ENCODE results near the gene DOK7.
"Not testable (repeated sequence)": the region's sequence is repeated elsewhere in the genome, so short reads cannot be mapped to it uniquely, and the experiment has no call there.

DOK7 gene

DNA sequence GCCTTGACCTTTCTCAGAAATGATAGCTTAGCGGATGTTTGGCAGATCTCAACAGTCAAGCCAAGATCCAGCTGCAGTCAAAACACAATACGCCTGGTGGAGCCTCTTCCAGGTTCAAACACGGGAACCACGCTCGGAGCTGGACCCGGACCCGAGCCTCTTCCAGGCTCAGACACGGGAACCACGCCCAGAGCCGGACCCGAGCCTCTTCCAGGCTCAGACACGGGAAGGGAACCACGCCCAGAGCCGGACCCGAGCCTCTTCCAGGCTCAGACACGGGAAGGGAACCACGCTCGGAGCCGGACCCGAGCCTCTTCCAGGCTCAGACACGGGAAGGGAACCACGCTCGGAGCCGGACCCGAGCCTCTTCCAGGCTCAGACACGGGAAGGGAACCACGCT, 48.5 kb downstream of the DOK7 start:
- DNase-seq, result not testable (repeated sequence)

DNA sequence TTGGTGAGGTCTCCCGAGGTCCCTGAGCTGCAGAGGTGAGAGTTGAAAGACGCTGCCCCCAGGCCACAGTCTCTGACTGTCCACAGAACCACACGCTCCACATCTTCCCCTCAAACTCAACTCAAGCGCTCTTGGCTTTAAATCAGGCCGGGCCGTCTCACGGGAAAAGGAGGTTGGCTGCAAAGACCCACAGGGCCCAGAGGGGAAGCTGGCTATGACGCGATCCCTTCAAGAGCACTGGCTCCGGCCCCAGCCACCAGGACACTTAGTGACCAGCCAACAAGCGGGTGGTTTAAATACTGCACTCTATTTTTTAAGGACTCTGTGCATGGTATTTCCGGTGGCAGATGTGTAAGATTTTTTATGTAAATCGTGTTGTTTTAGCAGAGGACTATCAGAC, 49.2 kb downstream of the DOK7 start:
- DNase-seq, result no peak

DNA sequence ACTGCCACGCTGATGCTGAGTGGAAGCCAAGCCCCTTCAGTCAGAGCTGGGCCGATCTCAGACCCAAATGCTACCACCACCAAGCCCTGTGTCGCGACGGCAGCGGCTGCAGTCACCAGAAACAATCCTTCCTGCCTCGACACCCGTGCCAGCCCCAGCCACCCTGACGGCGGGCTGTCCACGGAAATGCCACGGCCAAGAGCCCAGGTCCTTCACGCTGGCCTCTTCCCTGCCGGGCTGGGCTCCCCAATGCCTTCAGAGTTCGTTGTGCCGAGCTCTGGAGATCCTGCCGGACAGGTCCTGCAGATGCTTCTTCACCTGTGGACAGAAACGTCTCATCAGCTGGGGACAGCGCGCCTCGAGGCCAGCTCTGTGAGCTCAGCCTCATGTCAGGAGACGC, 49.6 kb downstream of the DOK7 start:
- no peak for DNase-seq

DNA sequence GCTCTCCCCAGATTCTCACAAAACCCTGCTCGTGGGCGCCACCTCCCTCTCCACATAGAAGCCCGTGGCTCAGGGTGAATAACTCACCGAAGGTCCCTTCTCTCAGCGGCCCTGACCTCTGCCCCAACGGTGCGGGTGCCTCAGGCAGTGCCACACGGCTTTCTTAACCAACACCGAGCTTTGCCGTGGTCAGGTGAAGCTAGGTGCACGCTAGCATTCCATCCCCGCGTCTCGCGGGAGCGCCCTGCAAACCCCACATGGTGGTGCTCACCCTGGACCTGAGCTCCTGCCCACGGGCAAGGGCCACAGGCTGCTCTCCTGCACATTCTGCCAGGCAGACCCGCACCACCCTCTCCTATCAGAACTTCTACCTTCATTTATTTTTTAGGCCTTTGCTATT, 50.7 kb downstream of the DOK7 start:
- DNase-seq, result no peak

DNA sequence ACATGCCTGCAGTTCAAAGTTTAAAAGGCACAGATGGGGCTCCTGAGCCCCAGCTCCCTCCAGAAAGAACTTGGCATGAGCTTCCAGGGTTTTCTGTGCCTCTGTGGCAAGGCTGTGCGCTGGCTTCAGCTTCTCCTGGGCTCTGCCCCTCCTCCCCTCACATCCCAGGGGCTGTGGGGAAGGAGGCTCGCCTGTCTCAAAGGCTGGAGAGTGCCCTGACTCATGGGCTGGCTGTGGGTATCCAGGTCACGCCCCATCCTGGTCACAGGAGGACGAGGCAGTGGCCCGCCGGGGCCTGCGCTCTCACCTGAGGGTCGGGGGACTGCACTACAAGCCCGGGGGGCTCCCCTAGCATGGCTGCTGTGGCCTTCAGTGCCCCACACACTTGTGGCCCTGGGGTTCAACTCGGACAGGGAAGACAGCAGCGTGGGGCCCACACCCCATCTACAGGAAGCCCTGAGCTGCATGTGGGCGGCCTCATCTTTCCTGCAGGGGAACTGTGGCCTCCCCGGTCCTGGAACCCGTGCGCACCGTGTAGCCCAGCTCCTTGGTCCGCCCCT, 51.2 kb downstream of the DOK7 start:
- no peak for DNase-seq

DNA sequence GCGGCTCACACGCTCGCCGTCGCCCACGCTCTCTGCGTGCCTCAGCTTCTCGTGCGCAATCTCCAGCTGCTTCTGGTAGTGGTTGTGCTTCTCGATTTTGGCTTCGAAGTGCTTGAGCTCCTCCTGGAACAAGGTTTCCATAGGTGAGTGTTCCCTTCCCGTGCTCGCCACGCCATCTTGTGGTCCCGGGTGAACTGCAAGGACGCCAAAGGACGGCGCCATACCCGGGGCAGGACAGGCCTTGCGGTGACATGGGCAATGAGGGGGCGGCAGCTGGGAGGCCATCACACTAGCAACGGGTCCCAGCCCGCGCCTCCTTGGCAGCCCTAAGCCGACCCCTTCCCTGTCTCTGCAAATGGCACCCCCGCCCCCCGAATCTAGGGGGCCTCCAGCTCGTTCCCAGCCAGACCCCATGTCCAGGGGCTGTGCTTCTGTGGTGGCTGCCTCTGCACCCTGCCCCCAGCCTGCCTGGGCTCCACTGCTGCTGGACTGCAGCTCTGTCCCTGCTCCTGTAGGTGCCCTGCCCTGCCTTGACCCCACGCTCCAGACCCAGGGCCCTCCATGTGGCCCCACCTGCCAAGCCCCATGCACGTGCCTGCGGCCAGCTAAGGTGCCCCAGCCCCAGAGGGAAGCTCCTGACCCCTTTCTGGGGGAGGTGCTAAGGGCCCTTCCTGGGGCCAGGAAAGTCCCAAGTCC, 51.8 kb downstream of the DOK7 start:
- no peak for DNase-seq

DNA sequence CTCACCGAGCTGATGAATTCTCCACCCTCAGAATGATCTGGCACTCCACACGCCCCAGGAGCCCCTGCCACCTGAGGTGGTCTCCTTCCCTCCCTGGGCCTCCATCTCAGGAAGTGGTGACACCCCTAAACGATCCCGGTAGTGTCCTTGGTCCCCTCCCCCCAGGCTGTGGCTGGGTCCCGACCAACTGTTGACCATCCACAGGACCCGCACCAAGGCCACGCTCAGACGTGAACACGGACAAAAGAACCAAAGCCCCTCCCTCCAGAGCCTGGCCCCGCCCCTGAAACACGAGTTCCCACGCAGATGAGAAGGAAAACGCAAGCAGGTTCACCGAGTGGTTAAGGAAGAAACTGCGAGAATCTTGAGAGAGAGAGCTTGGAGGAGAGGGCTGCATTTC, 52.5 kb downstream of the DOK7 start:
- DNase-seq, result no peak

DNA sequence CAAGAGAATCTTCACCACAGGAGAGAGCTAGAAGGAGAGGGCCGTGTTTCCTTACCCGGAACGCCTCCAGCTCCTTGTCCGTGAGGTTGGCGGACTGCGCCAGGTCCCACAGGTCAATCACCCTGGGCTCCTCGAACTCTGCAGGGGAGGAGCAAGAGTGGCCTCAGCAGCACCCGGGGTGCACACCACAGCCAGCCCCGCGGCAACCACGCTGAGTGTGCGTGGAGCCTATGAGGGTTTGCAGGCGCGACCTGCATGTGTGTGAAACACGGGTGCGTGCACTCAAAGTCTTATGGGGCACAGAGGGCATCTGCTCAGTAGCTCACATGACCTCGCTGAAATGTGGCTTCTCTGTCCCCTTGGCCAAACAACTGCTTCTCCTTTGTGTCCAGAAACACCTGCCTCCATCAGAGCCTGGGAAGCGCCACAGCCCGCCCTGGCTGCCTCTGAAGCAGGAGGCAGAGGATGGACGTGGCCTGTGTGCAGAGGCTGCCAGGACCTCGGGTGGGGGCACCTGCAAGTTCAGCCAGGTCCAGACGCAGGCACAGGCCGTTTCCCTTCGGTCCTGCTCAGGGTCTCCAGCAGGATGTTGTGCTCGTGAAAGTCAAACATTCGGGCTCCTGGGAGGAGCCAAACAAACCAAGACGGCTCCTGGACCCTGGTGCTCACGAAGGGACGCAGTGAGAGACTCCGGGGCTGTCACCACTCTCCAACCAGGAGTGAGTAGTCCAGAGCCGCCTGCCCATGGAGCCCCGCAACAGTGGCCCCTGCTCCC, 53.1 kb downstream of the DOK7 start:
- no peak for DNase-seq

DNA sequence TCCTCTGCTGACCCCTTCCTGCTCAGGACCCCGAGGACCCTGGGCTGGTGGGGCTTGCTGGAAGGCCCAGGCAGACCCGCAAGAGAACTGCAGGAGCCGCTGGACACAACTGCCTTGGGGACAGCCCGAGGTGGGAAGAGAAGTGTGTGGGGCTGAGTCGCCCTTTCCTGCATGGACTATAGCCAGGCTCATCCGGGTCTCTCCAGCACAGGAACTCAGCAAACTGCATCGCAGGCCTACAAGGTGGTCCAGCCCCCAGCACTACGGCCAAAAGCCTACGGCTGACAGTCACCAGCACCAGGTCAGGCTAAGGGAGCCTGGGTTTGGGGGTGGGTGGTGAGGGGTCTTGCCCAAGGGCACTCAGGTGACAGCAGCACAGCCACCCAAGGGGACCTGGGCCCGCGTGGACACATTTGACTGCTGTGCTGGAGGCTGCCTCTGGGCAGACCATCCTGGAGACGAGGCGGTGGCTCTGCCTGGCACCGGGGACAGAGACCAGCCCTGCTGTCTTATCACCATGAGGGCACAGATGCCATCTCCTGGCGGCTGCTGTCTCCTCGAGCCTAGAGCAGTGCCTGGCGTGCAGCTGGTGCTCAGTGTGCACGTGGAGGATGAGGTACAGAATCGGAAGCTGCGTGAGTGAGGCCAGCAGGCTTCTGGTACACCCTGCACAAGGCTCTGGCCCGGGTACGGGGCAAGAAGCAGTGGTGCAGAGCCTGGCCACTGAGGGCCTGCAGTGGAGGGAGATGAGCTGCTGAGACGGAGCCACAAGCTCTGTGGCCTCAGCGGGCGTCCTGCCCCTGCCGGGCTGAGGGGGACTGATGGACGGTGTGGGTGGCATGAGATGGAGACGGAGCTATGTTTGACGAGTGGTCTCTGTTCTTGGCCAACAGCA, 54.0 kb downstream of the DOK7 start:
- DNase-seq, result no peak

DNA sequence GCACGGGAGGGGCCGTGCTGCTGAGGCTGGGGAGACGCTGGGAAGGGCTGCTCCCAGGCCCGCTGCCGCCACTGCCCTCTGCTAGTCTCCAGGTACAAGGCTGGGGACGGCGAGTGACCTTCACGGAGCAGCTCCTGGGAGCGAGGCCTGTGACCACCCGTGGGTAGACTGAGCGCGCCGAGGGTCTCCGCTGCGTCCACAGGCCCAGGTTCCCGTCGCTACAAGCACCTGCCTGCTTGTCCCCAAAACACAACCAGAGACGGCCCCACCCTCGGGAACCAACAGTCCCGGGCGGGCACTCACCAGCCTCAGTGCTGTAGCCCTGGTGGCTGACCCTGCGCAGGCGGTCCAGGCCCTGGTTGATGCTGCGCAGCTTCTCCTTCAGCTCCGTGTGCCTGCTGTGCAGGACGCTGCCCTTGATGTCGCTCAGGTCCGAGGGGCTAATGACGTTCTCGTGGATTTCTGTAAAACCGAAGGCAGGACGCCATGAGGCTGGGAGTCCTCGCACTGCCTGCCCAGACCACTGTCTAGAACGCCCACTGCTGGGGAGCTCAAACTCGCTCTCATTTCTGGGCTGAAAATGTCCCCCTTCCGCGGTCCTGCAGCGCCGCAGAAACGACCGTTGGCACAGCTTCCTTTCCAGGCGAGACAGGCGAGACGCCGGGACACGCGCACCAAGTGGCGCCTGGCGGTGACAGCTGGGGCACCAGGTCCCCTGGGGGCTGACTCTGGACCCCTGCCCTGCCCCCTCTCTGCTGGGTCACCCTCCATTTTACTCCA, 54.8 kb downstream of the DOK7 start:
- no peak for DNase-seq

DNA sequence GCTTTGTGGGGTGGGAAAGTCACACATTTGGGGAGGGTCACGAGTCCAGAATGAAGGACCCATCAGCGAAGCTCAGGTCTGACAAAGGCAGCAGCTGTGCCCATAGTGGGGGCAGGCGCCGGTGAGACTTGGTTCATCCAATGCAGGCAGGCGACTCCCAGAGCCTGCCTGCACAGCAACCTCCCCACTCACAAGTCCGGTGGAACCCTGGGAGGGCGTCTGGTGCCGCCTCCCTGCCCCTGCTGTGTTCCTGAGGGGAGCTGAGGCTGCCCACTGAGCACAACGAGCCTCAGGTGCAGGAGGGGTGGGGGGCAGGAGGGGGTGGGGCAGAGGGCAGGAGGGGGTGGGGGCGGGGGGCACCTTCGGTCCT, 55.4 kb downstream of the DOK7 start:
- no peak for DNase-seq

DNA sequence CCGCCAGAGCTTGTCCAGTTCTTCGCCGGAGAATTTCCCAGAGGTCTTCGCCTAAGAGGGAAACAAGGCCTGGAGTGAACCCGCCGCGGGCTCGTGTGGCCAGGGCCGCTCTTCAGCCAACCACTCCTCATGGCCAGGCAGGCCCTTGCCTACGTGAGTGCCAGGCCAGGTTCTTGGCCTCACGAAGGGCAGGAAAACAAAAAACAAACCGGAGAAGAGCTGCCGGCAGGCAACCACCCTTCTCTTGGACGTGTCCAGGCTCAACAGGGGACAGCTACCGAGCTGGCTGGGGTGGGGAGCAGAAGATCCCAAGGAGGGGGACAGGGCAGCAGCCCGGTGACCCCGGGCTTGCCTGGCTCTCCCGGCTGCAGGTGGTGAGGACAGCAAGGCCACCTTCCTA, 55.8 kb downstream of the DOK7 start:
- DNase-seq, result no peak

DNA sequence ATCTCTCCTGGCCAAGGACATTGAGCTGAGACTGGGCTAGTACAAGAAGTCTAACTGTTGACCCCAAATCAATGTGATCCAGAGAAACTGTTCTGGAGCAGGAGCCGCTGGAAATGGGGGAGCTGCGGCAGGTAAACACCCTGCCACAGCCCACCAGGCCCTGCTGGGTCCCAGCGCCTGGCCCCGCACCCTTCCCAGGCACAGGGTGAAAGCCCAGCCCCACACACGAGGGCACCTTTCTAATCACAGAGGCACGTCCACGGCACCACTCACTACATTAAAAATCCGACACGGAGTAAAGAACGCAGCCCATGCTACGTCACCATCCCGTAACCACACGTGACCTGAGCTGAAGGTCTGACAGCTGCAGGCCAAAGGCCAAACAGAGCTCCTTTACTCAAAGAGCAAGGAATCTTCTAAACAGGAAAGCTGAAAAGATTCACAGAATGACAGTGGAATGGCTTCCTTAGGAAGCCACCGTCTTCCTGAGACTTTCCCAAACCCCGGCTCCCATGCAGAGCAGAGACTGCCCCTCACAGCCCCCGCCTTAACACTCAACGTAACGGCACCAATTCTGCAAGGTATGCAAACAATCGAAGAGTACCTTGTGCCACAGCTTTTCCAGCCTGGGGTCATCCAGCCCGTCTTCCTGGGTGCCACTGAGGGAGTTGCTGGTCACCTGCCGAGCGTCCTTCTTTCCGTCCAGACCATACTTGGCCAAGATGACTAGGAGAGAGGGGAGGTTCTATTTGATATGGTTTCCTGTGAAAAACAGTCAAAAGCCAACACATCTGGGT, 56.6 kb downstream of the DOK7 start:
- no peak for DNase-seq

DNA sequence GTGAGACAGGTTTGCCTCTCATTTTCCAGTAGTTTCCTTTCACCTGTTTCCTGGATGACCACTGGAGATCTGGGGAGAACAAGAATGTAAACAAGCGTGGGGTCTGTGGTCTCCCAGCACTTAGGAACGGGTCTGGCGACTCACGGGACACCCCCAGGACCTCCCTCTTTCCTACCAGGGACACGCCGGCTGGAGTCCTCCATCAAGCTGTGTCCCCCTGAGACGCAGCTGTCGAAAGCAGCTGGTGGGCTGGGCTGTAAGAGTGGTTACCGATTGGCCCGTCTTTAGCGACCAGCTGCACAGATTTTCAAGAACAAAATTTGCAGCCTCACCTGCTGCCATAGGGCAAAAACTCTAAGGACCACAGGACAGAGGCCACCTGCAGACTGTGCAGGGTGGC, 57.2 kb downstream of the DOK7 start:
- no peak for DNase-seq

DNA sequence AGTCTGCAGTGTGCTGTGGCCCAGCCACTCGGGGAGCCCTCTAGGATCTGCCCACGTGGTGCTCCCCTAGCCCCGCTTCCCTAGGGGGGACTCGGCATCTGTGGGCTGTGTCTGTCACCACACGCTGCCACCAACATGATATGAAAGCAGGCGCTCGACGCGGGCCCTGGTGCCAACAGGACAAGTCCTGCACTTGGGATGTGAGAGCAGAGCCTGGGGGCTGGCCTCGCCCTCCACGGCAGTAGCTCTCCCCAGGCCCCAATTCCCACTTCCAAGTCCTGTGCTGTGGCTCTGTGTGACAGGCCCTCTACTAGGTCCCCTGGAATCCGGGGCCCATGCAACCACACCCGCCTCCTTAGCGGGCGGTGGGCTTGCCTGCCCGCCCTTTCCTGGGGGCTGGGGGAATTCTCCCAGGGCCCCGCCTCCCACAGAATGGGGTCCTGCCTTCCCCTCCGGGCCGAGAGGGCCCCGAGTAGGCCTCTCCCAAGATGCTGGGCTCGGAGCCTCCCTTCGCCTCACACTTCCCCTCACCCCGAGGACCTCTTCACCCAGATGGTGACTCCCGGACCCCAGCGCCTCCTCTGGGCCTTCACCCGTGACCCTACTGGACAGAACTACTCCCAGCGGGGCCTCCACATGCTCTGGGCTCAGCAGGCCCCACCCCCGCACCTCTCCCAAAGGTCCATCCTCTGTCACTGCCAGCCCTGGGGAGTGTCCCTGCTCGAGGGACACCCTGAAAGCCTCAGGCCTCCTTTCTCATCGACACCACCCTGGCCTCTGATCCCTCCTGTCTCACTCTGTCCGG, 57.9 kb downstream of the DOK7 start:
- no peak for DNase-seq

DNA sequence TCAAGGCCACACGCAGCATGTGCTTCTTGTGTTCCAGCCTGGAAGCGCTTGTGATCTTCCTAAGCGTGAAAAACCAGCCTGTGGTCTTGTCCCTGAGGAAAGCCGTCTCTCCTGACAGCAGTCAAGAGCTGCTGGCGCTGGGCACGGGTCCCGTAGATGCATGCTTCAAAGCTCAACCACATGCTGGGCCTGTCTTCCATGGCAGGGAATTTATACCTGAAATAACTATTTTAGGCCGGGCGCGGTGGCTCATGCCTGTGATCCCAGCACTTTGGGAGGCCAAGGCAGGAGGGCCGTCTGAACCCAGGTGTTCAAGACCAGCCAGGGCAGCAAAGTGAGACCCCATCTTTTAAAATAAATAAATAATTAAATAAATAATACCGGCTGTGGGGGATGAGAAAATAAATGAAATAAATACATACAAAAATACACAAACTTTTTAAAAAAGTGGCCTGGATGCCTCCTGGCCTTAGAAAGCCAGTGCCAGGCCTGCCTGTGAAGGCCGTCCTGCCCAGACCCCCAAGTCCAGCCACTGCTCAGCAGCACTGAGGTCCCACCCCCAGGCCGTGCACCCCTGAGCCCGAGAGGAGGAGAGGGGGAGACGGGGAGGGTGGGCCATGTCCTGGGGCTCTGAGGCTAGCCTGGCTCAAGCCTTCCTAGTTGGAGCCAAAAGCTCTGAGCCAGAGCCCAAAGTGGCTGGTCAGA, 58.7 kb downstream of the DOK7 start:
- no peak for DNase-seq

DNA sequence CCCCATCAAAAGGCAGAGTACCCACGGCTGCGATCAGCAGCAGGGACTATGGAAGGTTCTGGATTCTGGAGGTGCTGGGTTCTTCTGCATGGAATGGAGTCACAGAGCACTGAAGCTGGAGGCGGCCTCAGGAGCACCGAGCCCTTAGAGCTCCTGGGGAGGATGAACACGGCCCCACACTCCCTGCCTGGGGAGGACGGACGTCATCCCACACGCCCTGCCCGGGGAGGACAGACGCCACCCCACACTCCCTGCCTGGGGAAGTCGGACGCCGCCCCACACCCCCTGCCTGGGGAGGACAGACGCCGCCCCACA, 59.2 kb downstream of the DOK7 start:
- no peak for DNase-seq

DNA sequence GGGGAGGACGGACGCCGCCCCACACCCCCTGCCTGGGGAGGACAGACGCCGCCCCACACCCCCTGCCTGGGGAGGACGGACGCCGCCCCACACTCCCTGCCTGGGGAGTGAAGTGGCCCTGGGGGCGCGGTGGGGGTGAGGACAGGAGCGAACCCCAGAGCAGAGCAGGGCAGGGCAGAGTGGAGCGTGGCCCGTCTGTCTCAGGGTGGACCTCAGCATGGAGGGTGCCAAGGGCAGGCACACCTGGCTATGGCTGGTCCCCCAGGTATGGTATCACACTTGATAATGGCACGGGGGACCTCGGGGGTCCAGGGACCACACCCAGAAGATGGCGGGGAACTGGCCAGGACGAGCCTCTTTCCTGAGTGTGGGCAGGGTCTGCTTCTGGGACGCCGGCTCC, 59.5 kb downstream of the DOK7 start:
- DNase-seq, result no peak

DNA sequence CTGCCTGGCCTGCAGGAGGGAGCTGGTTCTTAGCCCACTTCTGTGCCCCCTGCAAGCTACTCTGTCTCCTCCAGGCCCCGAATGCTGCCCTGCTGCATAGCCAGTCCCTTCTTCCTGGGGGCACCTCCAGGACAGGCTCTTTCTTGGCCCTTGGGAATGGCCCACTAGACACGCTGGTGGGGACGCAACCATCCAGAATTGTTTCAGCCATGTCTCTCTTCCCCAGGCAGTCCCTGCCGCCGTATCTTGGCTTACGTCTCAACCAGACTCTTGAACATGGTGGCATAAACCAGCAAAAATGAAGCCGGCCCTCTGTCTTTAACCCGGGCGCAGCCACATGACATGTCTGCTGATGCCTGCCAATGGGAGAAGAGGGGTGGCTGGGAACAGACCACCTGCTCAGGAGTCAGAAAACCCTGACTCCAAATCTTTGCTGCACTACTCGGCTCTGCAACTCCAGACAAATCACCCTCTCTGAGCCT, 60.1 kb downstream of the DOK7 start:
- no peak for DNase-seq

DNA sequence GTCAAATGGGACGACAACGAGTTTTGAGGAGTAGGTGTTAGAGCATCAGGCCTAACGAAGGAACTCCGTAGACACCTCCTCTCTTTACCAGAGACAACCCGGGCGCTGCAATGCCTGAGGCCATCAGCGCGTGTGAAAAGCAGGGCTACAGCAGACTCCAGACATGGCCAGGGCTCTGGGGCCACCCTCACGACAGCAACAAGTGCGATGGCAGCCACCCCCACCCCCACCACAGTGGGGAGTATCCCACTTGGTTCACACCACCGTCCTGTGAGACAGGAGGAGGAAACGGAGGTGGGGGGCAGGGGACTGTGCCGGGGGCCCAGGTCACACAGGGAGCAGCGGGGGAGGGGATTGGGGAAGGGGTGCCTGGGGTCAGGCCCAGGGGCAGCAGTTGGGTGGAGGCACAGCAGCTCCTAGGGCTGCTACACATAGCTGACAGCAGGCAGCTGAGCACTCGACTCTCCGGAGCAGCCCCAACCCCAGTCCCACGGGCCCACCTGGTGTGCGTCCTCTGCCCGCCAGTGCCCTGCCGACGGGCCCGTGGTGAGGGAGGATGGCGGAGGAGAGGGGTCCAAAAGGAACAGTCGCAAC, 60.6 kb downstream of the DOK7 start:
- DNase-seq, result no peak
